EL (cell line): ENCODE measurements around the gene TMEM139.

ENCODE experiments used
- DNase-seq: peaks from one replicate; pipeline ENCODE4 v3.0.0-alpha.2; 2016

TMEM139 gene

GRCh38 chr7:143329471-143330170 is 44.9 kb downstream of the TMEM139 start:
- DNase-seq, result no peak

GRCh38 chr7:143331179-143331801 is 46.5 kb downstream of the TMEM139 start:
- peak; percentile 68 for DNase-seq

DNA sequence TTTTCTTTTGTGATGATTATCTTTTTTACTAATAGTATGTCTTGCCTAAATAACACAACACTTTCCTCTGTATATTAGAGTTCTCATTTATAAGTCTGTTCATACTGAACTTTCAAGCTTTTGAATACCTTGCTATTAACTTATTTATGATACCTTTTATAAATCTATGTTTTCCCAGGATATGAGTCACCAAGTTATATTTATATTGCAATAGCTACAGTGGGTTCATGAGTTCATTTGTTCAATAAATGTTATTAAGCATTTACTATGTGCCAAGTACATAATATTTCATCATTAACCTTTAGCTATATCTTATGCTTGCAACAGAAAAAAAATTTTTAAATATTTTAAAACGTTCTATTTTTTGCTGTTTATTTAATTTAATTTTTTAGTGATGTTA is 49.5 kb downstream of the TMEM139 start:
- no peak for DNase-seq

DNA sequence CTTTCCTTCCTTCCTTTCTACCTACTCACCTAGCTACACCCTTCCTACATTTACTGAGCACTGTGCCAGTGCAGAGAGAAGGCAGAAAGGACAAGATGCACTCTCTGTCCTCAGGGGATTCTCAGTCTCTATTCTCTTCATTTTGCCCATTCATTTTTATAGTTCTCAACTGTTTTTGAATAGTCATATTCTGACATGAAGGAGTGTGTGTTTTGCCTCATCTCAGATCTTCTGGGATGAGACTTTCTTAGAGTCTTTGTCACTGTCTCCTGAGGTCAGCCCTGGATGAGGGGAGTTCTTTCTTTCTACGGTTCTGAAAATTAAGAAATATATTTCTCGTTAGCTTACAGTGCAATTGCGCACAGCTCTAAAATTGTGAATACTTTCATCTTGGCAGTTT is 52.5 kb downstream of the TMEM139 start:
- DNase-seq, result no peak
